Neural progenitor cell (in vitro differentiated cells): ENCODE data around the gene CHST15.

Experiments used
- EZH2 ChIP-seq: fragments of 200-600 bp; sonication (generic); IDR thresholded peaks from 2 replicates; pipeline ENCODE4 v1.6.1; 2017; ENCODE audit warnings: antibody characterized with exemption, mild to moderate bottlenecking, moderate library complexity
- EZH2phosphoT487 ChIP-seq: fragments of 200-600 bp; sonication (generic); IDR thresholded peaks from 2 replicates; pipeline ENCODE4 v1.6.1; 2017; ENCODE audit warnings: antibody characterized with exemption
- TF ChIP-seq, protein P1 (sequence below): fragments of 200-600 bp; sonication (generic); IDR thresholded peaks from 2 replicates; pipeline ENCODE4 v1.5.1; 2017; ENCODE audit warnings: antibody characterized with exemption, mild to moderate bottlenecking

DNA sequence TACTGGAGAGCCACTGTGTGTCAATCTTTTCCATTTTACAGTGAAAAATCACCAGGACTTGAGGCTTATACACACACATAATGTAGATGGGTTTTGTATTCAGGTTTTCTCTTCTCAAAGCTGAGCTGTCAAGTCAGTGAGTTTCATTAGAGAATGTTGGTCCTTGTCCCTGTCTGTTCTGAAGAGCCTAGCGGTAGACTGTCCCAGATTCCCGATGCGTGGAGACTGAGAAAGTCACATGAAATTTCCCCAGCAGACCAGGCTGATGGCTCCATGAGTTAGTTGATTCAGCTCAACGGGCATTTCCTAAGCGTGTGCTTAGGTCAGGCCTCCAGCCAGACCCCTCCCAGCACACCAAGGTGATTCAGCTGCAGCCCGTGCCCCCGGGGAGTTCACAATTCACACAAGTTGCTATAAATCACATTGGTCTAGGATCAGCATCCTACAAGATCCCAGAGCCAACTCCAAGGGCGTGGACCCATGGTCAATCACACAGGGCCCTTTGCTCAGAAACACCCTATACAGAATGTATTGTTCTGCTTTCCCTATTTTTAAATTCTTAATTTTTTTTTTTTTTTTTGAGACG lies 17.2 kb downstream of the CHST15 start:
- TF ChIP-seq, protein P1, sequence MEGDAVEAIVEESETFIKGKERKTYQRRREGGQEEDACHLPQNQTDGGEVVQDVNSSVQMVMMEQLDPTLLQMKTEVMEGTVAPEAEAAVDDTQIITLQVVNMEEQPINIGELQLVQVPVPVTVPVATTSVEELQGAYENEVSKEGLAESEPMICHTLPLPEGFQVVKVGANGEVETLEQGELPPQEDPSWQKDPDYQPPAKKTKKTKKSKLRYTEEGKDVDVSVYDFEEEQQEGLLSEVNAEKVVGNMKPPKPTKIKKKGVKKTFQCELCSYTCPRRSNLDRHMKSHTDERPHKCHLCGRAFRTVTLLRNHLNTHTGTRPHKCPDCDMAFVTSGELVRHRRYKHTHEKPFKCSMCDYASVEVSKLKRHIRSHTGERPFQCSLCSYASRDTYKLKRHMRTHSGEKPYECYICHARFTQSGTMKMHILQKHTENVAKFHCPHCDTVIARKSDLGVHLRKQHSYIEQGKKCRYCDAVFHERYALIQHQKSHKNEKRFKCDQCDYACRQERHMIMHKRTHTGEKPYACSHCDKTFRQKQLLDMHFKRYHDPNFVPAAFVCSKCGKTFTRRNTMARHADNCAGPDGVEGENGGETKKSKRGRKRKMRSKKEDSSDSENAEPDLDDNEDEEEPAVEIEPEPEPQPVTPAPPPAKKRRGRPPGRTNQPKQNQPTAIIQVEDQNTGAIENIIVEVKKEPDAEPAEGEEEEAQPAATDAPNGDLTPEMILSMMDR, result no peak
- TF ChIP-seq EZH2phosphoT487, result no peak
- TF ChIP-seq EZH2, result no peak
